ENCODE results near the gene HMX1.

HMX1 gene

GRCh38 chr4:8851321-8852117, 20.1 kb downstream of the HMX1 start:
- Mint-ChIP-seq H3K4me3 (no peak overlapping the region), H3K27me3 (peaks cover 52% of the 10 kb centered on the region), H3K4me1 (ENCODE audit: low read depth) (no peaks in the 10 kb centered on the region), H3K36me3 (ENCODE audit: low read depth) (no peaks in the 10 kb centered on the region), H3K27ac (no peak overlapping the region), H3K9me3 (peaks cover 6% of the 10 kb centered on the region)
- DNase-seq: no peak

- Mint-ChIP-seq H3K36me3 (ENCODE audit: low read depth) (no peaks in the 10 kb centered on the region), H3K27ac (no peak overlapping the region), H3K9me3 (peaks cover 6% of the 10 kb centered on the region), H3K4me1 (ENCODE audit: low read depth) (no peaks in the 10 kb centered on the region), H3K27me3 (peaks cover 46% of the 10 kb centered on the region), H3K4me3 (no peak overlapping the region)
- no peak for DNase-seq
These were observed 20.8 kb downstream of the HMX1 start for GRCh38 chr4:8850830-8851188.

DNA sequence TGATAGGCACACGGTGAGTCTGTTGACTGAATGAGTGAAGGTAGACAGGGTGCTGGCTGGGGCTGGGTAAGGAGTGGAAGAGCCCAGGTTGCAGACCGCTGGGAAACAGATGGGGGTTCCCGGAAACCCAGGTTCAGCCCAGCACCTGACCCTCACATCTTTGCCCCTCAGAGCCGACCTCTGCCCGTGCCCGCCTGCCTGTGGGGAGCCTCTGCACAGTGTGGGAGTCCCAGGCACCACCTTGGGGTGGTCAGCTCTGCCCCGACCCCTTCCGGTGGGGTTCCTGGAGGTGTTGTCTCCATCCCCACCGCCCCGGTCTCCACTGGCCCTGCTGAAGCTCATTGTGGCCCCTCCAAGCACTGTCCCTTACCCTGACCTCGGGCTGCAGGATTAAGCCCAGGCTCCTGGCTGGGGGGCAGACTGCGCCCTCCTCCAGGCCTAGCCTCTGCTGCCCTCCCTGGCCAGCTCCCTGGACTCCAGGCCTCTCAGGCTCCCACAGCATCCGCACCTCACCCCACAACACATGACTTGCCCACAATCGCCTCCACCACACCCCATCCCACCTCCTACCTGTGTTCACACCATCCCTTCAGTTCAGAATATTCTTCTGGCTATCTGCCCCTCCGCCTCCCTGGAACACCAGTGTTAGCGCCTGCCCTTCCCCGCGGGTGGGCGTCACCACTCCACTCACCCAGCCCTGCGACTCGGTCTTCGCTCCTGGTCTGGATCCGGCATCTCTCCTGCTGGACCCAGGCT, 21.4 kb downstream of the HMX1 start:
- Mint-ChIP-seq H3K4me1 (ENCODE audit: low read depth) (no peaks in the 10 kb centered on the region), H3K9me3 (peaks cover 6% of the 10 kb centered on the region), H3K36me3 (ENCODE audit: low read depth) (no peaks in the 10 kb centered on the region), H3K4me3 (no peak overlapping the region), H3K27me3 (peaks cover 45% of the 10 kb centered on the region), H3K27ac (no peak overlapping the region)
- DNase-seq: no peak

- Mint-ChIP-seq H3K36me3 (ENCODE audit: low read depth) (no peaks in the 10 kb centered on the region), H3K27ac (no peak overlapping the region), H3K9me3 (peaks cover 6% of the 10 kb centered on the region), H3K4me3 (no peak overlapping the region), H3K27me3 (peaks cover 38% of the 10 kb centered on the region), H3K4me1 (ENCODE audit: low read depth) (no peaks in the 10 kb centered on the region)
- peak; percentile 23 for DNase-seq
These were observed 22.2 kb downstream of the HMX1 start for GRCh38 chr4:8849266-8850073.

DNA sequence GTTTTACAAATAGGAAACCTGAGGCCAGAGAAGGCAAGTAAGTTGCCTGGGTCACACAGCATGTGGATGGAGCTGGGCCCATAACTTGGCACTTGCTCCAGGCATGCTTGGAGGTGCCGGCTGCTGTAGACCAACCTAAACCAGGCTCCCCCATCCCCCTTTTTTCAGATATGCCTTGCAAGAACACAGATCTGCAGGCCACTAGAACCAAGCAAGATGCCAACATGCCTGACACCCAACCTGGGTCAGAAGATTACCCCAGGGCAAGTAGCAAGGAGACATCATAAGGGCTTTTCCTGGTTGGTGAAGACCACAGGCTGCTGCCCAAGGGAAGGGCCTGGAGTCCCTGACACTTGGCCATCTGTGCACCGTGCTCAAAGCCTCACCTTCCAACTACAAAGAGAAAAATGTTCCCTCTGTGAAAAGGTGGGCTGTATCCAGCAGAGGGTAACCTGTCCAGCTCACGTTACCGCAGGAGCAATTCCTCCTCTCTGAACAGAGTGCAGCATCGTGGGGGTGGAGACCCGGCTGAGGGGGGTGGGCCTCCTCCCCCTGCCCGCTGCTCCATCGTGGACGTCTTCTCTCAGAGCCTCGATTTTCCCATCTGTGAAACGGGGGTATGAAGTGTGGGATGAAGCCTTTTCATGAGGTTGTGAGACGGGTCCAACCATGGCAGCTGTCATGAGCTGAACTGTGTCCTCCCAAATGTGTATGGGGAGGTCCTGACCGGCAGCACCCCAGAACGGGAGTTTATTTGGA, 23.0 kb downstream of the HMX1 start:
- DNase-seq: no peak
- peaks cover 8% of the 10 kb centered on the region for H3K9me3 Mint-ChIP-seq
- no peak overlapping the region for H3K4me3 Mint-ChIP-seq
- H3K36me3 Mint-ChIP-seq (ENCODE audit: low read depth): no peaks in the 10 kb centered on the region
- H3K27me3 Mint-ChIP-seq: peaks cover 35% of the 10 kb centered on the region
- H3K4me1 Mint-ChIP-seq (ENCODE audit: low read depth): no peaks in the 10 kb centered on the region
- no peak overlapping the region for H3K27ac Mint-ChIP-seq

GRCh38 chr4:8847764-8848163, 23.9 kb downstream of the HMX1 start:
- peaks cover 27% of the 10 kb centered on the region for H3K27me3 Mint-ChIP-seq
- no peak overlapping the region for H3K27ac Mint-ChIP-seq
- DNase-seq: no peak
- H3K4me1 Mint-ChIP-seq (ENCODE audit: low read depth): no peaks in the 10 kb centered on the region
- peaks cover 9% of the 10 kb centered on the region for H3K9me3 Mint-ChIP-seq
- no peak overlapping the region for H3K4me3 Mint-ChIP-seq
- no peaks in the 10 kb centered on the region for H3K36me3 Mint-ChIP-seq (ENCODE audit: low read depth)

- H3K4me3 Mint-ChIP-seq: no peak overlapping the region
- H3K27me3 Mint-ChIP-seq: peaks cover 24% of the 10 kb centered on the region
- H3K36me3 Mint-ChIP-seq (ENCODE audit: low read depth): no peaks in the 10 kb centered on the region
- DNase-seq: peak; percentile 11
- H3K4me1 Mint-ChIP-seq (ENCODE audit: low read depth): no peaks in the 10 kb centered on the region
- H3K9me3 Mint-ChIP-seq: peaks cover 9% of the 10 kb centered on the region
- H3K27ac Mint-ChIP-seq: no peak overlapping the region
These were observed 24.3 kb downstream of the HMX1 start for GRCh38 chr4:8847331-8847730.

DNA sequence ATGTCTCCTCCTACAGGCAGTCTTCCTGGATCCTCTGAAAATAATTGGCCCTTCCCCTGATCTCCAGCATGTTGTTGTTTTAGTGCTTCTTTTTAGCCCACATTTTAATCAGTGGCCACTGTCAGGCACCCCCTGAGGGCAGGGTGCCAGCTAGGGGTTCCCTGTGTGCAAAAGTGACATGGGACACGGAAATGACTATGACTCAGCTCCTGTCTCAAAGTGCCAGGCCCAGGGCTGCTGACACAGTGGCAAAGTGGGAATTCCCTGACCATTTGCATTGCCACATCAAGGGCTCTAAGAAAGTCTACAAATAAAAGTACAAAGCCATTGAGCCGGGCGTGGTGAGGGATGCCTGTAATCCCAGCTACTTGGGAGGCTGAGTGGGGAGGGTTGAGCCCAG, 24.8 kb downstream of the HMX1 start:
- Mint-ChIP-seq H3K4me3 (no peak overlapping the region), H3K4me1 (ENCODE audit: low read depth) (no peaks in the 10 kb centered on the region), H3K36me3 (ENCODE audit: low read depth) (no peaks in the 10 kb centered on the region), H3K9me3 (peaks cover 6% of the 10 kb centered on the region), H3K27me3 (peaks cover 20% of the 10 kb centered on the region), H3K27ac (no peak overlapping the region)
- DNase-seq: no peak

- H3K4me3 Mint-ChIP-seq: no peak overlapping the region
- H3K9me3 Mint-ChIP-seq: peaks cover 6% of the 10 kb centered on the region
- H3K4me1 Mint-ChIP-seq (ENCODE audit: low read depth): no peaks in the 10 kb centered on the region
- H3K27ac Mint-ChIP-seq: no peak overlapping the region
- no peaks in the 10 kb centered on the region for H3K36me3 Mint-ChIP-seq (ENCODE audit: low read depth)
- DNase-seq: no peak
- H3K27me3 Mint-ChIP-seq: peaks cover 20% of the 10 kb centered on the region
These were observed 25.5 kb downstream of the HMX1 start for GRCh38 chr4:8846046-8846720.

- Mint-ChIP-seq H3K4me1 (ENCODE audit: low read depth) (no peaks in the 10 kb centered on the region), H3K9me3 (peaks cover 6% of the 10 kb centered on the region), H3K27me3 (peaks cover 20% of the 10 kb centered on the region), H3K4me3 (no peak overlapping the region), H3K36me3 (ENCODE audit: low read depth) (no peaks in the 10 kb centered on the region), H3K27ac (no peak overlapping the region)
- no peak for DNase-seq
These were observed 26.5 kb downstream of the HMX1 start for GRCh38 chr4:8844976-8845690.

GRCh38 chr4:8843597-8843996, 28.0 kb downstream of the HMX1 start:
- peaks cover 6% of the 10 kb centered on the region for H3K9me3 Mint-ChIP-seq
- H3K4me3 Mint-ChIP-seq: no peak overlapping the region
- H3K36me3 Mint-ChIP-seq (ENCODE audit: low read depth): no peaks in the 10 kb centered on the region
- no peak for DNase-seq
- peaks cover 20% of the 10 kb centered on the region for H3K27me3 Mint-ChIP-seq
- H3K27ac Mint-ChIP-seq: no peak overlapping the region
- no peaks in the 10 kb centered on the region for H3K4me1 Mint-ChIP-seq (ENCODE audit: low read depth)

DNA sequence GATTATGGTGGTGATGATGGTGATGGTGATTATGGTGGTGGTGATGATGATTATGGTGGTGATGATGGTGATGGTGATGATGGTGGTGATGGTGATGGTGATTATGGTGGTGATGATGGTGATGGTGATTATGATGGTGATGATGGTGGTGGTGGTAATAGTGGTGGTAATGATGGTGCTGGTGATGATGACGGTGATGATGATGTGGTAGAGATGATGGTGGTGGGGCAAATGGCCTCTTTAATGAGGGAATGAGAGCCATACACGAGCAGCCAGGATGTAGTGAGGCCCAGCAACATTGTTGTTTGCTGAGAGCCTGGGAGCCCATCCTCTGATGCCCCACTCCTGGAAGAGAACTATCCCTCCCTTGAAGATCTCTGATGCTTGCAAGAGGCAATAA, 29.0 kb downstream of the HMX1 start:
- H3K27me3 Mint-ChIP-seq: peaks cover 16% of the 10 kb centered on the region
- no peaks in the 10 kb centered on the region for H3K4me1 Mint-ChIP-seq (ENCODE audit: low read depth)
- H3K27ac Mint-ChIP-seq: no peak overlapping the region
- peaks cover 6% of the 10 kb centered on the region for H3K9me3 Mint-ChIP-seq
- no peaks in the 10 kb centered on the region for H3K36me3 Mint-ChIP-seq (ENCODE audit: low read depth)
- DNase-seq: no peak
- H3K4me3 Mint-ChIP-seq: no peak overlapping the region

- DNase-seq: no peak
These were observed 29.9 kb downstream of the HMX1 start for GRCh38 chr4:8841678-8842268.

More at GRCh38 chr4:8841678-8842268, 29.9 kb downstream of the HMX1 start:
- no peak overlapping the region for H3K4me3 Mint-ChIP-seq
- no peak overlapping the region for H3K27ac Mint-ChIP-seq
- H3K9me3 Mint-ChIP-seq: peaks cover 6% of the 10 kb centered on the region
- no peaks in the 10 kb centered on the region for H3K4me1 Mint-ChIP-seq (ENCODE audit: low read depth)
- no peaks in the 10 kb centered on the region for H3K36me3 Mint-ChIP-seq (ENCODE audit: low read depth)
- H3K27me3 Mint-ChIP-seq: peaks cover 15% of the 10 kb centered on the region

All from activated T-cell treated with anti-CD3 and anti-CD28 coated beads, Interleukin-2, amount 50 U/mL, for 24 hours (primary cell).